ENCODE results near the gene PHIP. TPM values are rescaled to one million over a fixed set of nuclear protein-coding genes. Genes with fewer than 3 reads are reported as not detected.

The PHIP gene
- total and polyA plus RNA-seq, 2 experiments from 2014 or later: 14.8 to 26.5 TPM

DNA sequence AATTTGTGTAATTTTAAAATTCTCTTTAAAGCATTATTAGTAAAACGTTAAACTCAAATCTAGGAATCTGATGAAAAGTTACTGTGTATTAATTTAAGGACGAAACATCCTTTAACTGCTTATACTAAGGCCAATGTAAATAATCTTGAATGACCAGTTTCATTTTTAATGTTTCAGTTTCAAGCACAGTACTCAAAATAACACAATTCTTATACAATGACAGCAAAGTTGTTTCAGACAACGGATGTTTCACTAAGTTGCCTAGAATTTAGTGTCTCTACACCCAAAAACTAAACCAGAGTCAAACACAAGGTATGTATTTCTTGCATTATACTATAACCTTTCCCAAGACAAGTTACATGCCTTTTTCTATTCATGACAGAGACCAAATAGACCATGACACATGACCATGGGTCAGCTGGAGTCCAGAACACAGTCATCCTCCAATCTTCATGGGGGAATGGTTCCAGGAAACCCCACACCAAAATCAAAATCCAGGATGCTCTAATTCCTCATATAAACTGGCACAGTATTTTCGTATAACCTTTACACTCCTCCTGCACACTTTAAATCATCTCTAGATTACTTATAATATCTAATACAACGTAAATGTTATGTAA, 7.7 kb downstream of the PHIP start:
- Histone ChIP-seq H3K4me1 (ENCODE audit: low read depth) (peaks cover 24% of the 10 kb centered on the region), H3K9me3 (ENCODE audit: low read depth) (no peaks in the 10 kb centered on the region), H3K27ac (no peak overlapping the region), H3K27me3 (no peaks in the 10 kb centered on the region), H3K4me3 (no peak overlapping the region), H3K36me3 (no peaks in the 10 kb centered on the region)
- DNase-seq (ENCODE audit: low read depth in 1 of 2, low spot score in 1 of 2): peak in 1 of 2 donors; percentile 14
- TF ChIP-seq, protein P1, sequence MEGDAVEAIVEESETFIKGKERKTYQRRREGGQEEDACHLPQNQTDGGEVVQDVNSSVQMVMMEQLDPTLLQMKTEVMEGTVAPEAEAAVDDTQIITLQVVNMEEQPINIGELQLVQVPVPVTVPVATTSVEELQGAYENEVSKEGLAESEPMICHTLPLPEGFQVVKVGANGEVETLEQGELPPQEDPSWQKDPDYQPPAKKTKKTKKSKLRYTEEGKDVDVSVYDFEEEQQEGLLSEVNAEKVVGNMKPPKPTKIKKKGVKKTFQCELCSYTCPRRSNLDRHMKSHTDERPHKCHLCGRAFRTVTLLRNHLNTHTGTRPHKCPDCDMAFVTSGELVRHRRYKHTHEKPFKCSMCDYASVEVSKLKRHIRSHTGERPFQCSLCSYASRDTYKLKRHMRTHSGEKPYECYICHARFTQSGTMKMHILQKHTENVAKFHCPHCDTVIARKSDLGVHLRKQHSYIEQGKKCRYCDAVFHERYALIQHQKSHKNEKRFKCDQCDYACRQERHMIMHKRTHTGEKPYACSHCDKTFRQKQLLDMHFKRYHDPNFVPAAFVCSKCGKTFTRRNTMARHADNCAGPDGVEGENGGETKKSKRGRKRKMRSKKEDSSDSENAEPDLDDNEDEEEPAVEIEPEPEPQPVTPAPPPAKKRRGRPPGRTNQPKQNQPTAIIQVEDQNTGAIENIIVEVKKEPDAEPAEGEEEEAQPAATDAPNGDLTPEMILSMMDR (IDR thresholded peaks at IDR 0.05; ENCODE audit: low read depth, low read length): no peak

DNA sequence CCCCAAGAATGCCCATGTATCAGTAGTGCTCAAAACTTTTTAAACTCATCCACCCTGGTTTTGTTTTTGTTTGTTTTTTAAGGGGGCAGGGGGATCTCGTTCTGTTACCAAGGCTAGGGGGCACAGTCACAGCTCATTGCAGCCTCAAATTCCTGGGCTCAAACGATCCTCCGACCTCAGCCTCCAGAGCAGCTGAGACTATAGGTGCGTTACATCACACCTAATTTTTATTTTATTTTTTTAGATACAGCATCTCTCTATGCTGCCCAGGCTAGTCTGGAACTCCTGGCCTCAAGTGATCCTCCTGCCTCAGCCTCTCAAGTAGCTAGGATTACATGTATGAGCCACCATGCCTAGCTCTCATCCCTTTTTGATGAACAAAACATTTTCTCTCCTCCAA, 11.2 kb downstream of the PHIP start:
- Histone ChIP-seq H3K36me3 (no peaks in the 10 kb centered on the region), H3K9me3 (ENCODE audit: low read depth) (no peaks in the 10 kb centered on the region), H3K27ac (no peak overlapping the region), H3K4me3 (no peak overlapping the region), H3K4me1 (ENCODE audit: low read depth) (peaks cover 17% of the 10 kb centered on the region), H3K27me3 (no peaks in the 10 kb centered on the region)
- no peak for DNase-seq (ENCODE audit: low read depth in 1 of 2, low spot score in 1 of 2)
- TF ChIP-seq, protein P1 (IDR thresholded peaks at IDR 0.05; ENCODE audit: low read depth, low read length): no peak

DNA sequence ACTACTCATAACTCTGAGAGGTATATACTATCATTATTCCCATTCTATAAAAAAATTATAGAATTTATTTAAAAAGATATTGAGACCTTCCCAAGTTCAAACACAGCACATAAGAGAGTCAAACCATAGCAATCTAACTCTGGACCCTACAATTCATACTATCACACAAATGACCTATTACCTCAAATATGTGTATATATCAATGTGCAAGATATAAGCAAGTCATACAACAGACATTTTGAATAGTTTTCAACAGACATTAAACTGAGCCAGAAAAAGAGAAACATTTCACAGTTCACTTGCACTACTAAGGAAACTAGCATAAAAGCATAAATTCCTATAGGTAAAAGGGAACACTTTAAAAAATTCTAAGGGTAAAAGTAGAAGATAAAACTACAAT, 11.7 kb downstream of the PHIP start:
- DNase-seq (ENCODE audit: low read depth in 1 of 2, low spot score in 1 of 2): no peak
- Histone ChIP-seq H3K36me3 (no peaks in the 10 kb centered on the region), H3K4me3 (no peak overlapping the region), H3K4me1 (ENCODE audit: low read depth) (peaks cover 17% of the 10 kb centered on the region), H3K9me3 (ENCODE audit: low read depth) (no peaks in the 10 kb centered on the region), H3K27ac (peak overlapping the region; percentile 30), H3K27me3 (no peaks in the 10 kb centered on the region)
- TF ChIP-seq, protein P1 (IDR thresholded peaks at IDR 0.05; ENCODE audit: low read depth, low read length): no peak

- TF ChIP-seq, protein P1 (IDR thresholded peaks at IDR 0.05; ENCODE audit: low read depth, low read length): no peak
- peak in 1 of 2 donors; percentile 24 for DNase-seq (ENCODE audit: low read depth in 1 of 2, low spot score in 1 of 2)
- peaks cover 2% of the 10 kb centered on the region for H3K36me3 ChIP-seq
- peaks cover 17% of the 10 kb centered on the region for H3K4me1 ChIP-seq (ENCODE audit: low read depth)
- H3K27ac ChIP-seq: peak overlapping the region; percentile 45
- no peak overlapping the region for H3K4me3 ChIP-seq
- no peaks in the 10 kb centered on the region for H3K27me3 ChIP-seq
- no peaks in the 10 kb centered on the region for H3K9me3 ChIP-seq (ENCODE audit: low read depth)
Measured at GRCh38 chr6:79065232-79065631, 12.8 kb downstream of the PHIP start.

- Histone ChIP-seq H3K4me1 (ENCODE audit: low read depth) (peaks cover 17% of the 10 kb centered on the region), H3K9me3 (ENCODE audit: low read depth) (no peaks in the 10 kb centered on the region), H3K27me3 (no peaks in the 10 kb centered on the region), H3K27ac (no peak overlapping the region), H3K36me3 (peaks cover 8% of the 10 kb centered on the region), H3K4me3 (no peak overlapping the region)
- TF ChIP-seq, protein P1 (IDR thresholded peaks at IDR 0.05; ENCODE audit: low read depth, low read length): no peak
- no peak for DNase-seq (ENCODE audit: low read depth in 1 of 2, low spot score in 1 of 2)
Measured at GRCh38 chr6:79064635-79065034, 13.4 kb downstream of the PHIP start.
